22Rv1 (cell line): ENCODE results near the gene AKAP3.

Source experiments
- ZFX ChIP-seq: fragments of 450-650 bp; IDR thresholded peaks from 2 replicates; pipeline ENCODE4 v1.6.1; 2017; ENCODE audit warnings: antibody characterized with exemption, borderline replicate concordance
- TF ChIP-seq, protein P1 (sequence below): fragments of 450-650 bp; IDR thresholded peaks from 2 replicates; pipeline ENCODE4 v1.5.1; 2017; ENCODE audit warnings: mild to moderate bottlenecking

DNA sequence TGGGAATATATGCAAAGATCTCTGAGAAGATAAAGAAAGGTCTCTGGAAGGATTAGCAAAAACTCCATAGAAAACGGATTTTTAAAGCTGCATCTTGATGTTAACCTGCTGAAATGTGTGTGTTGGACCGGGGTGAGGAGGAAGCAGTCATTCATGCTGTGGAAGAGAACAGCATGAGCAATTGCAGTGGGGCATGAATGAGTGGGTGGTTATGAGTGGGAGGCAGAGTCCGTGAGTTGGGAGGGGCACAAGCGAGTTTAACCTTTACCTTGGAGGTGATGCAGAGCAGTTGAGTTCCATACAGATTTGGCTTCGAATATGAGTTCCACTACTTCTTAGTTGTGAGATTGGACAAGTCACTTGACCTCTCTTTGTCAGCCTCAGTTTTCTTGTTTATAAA is 41.9 kb upstream of the AKAP3 start:
- TF ChIP-seq, protein P1, sequence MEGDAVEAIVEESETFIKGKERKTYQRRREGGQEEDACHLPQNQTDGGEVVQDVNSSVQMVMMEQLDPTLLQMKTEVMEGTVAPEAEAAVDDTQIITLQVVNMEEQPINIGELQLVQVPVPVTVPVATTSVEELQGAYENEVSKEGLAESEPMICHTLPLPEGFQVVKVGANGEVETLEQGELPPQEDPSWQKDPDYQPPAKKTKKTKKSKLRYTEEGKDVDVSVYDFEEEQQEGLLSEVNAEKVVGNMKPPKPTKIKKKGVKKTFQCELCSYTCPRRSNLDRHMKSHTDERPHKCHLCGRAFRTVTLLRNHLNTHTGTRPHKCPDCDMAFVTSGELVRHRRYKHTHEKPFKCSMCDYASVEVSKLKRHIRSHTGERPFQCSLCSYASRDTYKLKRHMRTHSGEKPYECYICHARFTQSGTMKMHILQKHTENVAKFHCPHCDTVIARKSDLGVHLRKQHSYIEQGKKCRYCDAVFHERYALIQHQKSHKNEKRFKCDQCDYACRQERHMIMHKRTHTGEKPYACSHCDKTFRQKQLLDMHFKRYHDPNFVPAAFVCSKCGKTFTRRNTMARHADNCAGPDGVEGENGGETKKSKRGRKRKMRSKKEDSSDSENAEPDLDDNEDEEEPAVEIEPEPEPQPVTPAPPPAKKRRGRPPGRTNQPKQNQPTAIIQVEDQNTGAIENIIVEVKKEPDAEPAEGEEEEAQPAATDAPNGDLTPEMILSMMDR: no peak
- TF ChIP-seq ZFX: no peak
